Hair follicle dermal papilla cell (primary cell): ENCODE results near the gene ZNF512. TPM values are rescaled to one million over a fixed set of nuclear protein-coding genes. Genes with fewer than 3 reads are reported as not detected.

Source experiments
- small RNA-seq: library from RNA; depleted of rRNA; stranded (forward); fragments of <200 nt; gene quantifications from one replicate; pipeline ENCODE3, GENCODE V24; 2012
- total RNA-seq: library from RNA; depleted of rRNA; stranded (reverse); fragments of >200 nt; gene quantifications from 2 replicates; pipeline ENCODE4 v1.2.3, GENCODE V29; 2012

Gene ZNF512
- 34.4 and 38.7 TPM in 2 replicates for total RNA-seq

DNA sequence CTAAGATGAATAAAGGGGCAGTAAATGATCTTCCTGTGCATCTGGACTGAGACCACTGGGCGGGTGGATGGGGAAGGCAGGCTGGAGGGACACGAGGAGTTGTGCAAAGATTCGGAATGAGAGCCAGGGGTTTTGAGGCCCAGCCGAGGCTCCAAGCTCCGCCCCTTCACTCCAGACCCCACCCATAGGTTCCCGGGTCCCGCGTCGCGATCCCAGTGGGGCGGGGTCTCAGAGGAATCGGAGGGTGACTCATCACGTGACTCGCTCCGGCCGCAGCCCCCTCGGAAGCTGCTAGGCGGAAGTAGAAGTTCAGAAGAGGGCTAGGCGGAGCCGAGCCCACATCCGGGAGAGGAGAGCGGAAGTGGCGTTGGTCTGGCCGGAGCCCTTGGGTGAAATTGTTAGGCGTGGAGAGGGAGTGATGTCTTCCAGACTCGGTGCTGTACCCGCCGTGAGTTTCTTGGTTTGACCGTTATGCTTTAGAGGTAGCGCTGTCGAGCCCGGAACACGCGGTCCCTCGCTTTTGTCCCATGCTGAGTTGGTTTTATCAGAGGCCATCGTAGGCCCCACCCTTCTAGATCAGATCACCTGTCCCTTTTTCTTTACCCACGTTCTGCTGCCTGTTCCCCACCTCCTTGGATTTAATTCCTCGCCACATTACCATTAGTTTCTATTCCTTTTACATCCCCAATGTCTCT is at the start of gene ZNF512:
ZNF512 (plus strand) TSS at position 348 of the 695 bp plus-strand sequence; CDS start at position 419, 71 bp downstream.

GRCh38 chr2:27628767-27629709 is 46.2 kb downstream of the ZNF512 start, which contains the start of the genes CCDC121 and GPN1:
CCDC121 (minus strand) TSS chr2:27629012; CDS start chr2:27627799, 1,213 bp downstream.
GPN1 (plus strand) TSS chr2:27629050; CDS start chr2:27629059, 9 bp downstream.

GRCh38 chr2:27663285-27664153 is 80.7 kb downstream of the ZNF512 start, which contains the start of the genes SLC4A1AP and SUPT7L:
SLC4A1AP (plus strand) TSS chr2:27663889; CDS start chr2:27663915, 26 bp downstream.
SUPT7L (minus strand) TSS chr2:27663614; CDS start chr2:27662192, 1,422 bp downstream.

Small RNA genes within 50 kb of the gene (small RNA-seq; reads per million reads assigned to genes)
- not detected for gene RF00340

Other genes with a start within 250 kb of the ZNF512 start
- 29.7 and 32.4 TPM in 2 replicates for gene GTF3C2, start 226.3 kb upstream of the ZNF512 start, total RNA-seq
- 27.8 and 29.9 TPM in 2 replicates for gene EIF2B4, start 212.7 kb upstream of the ZNF512 start, total RNA-seq
- 161 and 169 TPM in 2 replicates for gene SNX17, start 212.4 kb upstream of the ZNF512 start, total RNA-seq
- 11.8 and 14.1 TPM in 2 replicates for gene ZNF513, start 202.3 kb upstream of the ZNF512 start, total RNA-seq
- 47.4 and 47.6 TPM in 2 replicates for gene PPM1G, start 173.5 kb upstream of the ZNF512 start, total RNA-seq
- gene NRBP1, start 154.4 kb upstream of the ZNF512 start, total RNA-seq, result 119 and 130 TPM in 2 replicates
- gene KRTCAP3, start 140.7 kb upstream of the ZNF512 start, total RNA-seq, result 0.32 TPM in 1 of 2 replicates, not detected in the other
- gene IFT172, start 93.3 kb upstream of the ZNF512 start, total RNA-seq, result 21.6 and 32.0 TPM in 2 replicates
- gene FNDC4, start 87.8 kb upstream of the ZNF512 start, total RNA-seq, result 13.1 and 17.1 TPM in 2 replicates
- gene GCKR, start 86.2 kb upstream of the ZNF512 start, total RNA-seq, result 0.32 and 0.36 TPM in 2 replicates
- 0.81 and 0.85 TPM in 2 replicates for gene CCDC121, start 46.0 kb downstream of the ZNF512 start, total RNA-seq
- 26.1 and 27.6 TPM in 2 replicates for gene GPN1, start 46.0 kb downstream of the ZNF512 start, total RNA-seq
- gene SUPT7L, start 80.6 kb downstream of the ZNF512 start, total RNA-seq, result 28.5 and 43.3 TPM in 2 replicates
- gene SLC4A1AP, start 80.8 kb downstream of the ZNF512 start, total RNA-seq, result 25.6 and 26.0 TPM in 2 replicates
- 28.9 and 39.0 TPM in 2 replicates for gene MRPL33, start 188.7 kb downstream of the ZNF512 start, total RNA-seq